Stimulated activated CD8-positive, alpha-beta memory T cell treated with anti-CD3 and anti-CD28 coated beads, Interleukin-15, amount 100 ng/mL, for 48 hours (primary cell): ENCODE results near the gene RARRES1.

ENCODE experiments used
- DNase-seq, 2 donors: peaks; one replicate each; pipeline ENCODE4 v3.0.0-alpha.2; 2020; ENCODE audit warnings: low read depth in 2 of 2

The RARRES1 gene

DNA sequence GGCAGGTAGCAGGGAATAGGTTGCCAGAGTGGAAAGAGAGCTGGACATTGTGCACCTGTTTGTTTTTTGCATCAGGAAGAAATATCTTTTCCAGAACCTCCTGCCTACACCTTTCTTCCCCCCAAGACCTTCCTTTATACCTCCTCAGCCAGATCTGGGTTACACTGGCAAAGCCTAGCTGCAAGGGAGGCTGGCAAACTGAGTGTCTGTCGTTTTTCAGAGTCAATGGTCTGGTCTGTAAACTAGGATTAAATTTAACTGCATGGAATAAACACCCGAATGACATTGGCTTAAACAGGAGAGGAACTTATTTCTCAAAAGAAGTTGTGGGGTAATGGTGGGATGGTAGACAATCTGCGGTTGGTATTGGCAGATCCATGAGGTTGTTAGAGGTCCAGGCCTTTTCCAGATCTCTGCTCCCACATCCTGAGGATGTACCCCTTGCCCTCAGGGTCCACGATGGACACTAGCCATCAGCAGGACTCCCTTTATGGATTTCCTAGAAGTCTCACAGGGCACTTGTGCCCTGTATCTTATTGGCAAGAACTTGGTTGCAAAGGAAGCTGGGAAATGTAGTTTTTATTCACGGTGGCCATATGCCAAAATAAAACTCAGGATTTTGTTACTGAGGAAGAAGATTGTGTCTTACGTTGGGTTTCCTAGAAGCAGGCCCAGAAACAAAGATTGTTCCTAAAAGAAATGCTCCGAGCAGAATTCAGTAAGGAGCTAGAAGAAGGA lies 3.2 kb upstream of the RARRES1 start:
- DNase-seq = no peak

GRCh38 chr3:158733656-158734055 lies 1.4 kb upstream of the RARRES1 start:
- no peak for DNase-seq

GRCh38 chr3:158732856-158733200 lies 571 bp upstream of the RARRES1 start:
- DNase-seq = no peak

DNA sequence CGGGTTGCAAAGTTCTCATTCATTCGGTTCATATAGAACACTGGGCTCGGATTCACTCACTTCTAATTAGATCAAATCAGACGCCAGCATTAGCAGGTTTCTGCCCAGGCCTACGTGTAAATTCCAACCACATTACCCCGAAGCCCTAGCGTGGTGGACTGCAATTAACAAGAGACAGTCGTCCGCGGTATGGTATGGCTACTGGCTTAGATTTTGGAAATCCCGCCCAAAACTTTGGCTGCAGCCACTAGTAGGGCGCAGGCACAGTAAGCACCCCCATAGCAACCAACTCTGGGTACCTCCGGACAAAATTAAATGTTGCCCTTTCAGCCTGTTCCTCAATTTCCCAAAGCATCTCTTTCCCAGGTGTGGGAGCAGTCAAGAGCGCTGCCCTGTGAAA lies 771 bp downstream of the RARRES1 start:
- no peak for DNase-seq

- no peak for DNase-seq
Measured at GRCh38 chr3:158728851-158729250, 3.4 kb downstream of the RARRES1 start.

DNA sequence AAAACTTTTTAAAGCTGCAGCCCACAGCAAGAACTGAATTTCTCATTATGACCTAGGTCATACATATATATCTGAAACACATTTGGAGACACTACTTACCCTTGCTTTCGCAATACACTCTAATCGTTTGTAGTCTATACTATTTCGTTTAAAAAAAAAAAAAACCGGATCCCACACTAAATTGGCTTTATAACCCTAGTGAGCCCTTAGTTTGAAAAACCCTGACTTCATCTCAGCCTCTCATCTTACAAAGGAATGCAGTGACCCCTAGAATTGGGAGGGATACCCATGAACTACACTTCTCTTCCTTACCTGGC lies 4.2 kb downstream of the RARRES1 start:
- no peak for DNase-seq

DNA sequence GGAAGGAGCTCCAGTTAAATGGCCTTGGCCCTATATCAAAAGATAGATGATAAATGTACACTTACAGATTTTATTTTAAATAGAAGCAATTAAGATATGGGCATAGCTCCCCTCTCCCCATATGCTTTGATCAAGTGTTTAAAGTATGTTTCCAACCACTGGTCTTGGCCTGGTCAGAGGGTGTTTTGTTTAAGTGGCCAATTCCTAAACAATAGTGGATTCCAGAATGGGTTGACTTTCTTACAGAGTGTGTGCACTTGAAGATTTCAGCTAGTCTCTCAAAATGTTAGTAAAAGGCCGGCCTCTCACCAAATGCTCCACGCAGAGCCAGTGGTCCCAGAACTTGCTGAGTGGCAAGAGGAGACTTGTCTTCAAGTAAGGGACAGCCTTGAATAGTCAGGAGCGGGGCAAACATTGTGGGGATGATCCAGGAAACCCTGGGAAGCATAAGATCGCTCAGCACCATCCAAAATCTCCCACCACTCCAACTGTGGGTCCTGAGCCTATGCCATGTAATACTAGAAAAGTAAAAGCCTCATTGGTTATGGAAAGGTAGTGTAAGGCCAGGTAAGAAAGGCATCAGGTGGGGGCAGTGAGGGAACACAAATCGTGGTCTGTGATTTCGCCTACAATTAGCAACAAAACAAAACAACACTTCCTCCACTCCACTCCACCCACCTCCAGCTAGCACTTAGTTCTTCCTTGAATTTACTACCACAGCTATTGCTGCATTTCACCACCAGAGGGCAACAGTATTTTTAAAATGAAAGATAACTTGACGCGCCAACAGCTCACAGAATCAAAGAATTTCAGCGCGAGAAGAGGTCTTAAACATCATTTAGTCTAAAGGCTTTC lies 4.8 kb downstream of the RARRES1 start:
- no peak for DNase-seq

GRCh38 chr3:158725348-158726011 lies 6.8 kb downstream of the RARRES1 start:
- DNase-seq = no peak

- DNase-seq = no peak
Measured at GRCh38 chr3:158723991-158724390, 8.3 kb downstream of the RARRES1 start.

GRCh38 chr3:158722108-158722507 lies 10.1 kb downstream of the RARRES1 start:
- DNase-seq = no peak

DNA sequence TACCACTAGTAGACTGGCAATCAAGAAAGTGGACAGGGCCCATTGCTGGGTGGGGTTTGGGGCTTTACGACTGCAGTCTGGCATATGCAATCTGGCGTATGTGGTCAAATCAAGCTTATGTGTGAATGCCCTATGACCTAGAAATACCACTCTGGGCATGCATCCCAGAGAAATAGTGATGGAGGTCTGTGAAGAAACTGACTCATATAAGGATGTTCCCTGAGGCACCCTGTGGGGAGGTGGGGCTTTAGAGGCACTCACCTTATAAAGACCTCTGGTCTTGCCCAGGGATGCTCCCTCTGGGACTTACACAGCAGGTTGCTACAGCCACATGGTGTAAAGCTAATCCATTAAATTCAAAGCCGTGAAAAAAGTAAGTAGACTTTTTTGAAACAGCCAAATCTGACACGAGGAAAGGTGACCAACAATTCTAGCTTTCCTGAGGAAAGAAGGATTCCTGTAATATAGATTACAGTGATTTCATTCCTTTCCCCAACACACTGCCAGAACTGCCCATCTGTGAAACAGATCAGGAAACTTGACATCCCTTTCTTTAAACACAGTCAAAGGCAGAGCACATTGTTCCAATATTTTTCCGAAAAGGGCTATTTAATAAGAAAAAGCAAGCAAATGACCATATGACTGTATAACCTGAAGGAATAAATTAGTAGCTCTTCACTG lies 13.6 kb downstream of the RARRES1 start:
- no peak for DNase-seq

DNA sequence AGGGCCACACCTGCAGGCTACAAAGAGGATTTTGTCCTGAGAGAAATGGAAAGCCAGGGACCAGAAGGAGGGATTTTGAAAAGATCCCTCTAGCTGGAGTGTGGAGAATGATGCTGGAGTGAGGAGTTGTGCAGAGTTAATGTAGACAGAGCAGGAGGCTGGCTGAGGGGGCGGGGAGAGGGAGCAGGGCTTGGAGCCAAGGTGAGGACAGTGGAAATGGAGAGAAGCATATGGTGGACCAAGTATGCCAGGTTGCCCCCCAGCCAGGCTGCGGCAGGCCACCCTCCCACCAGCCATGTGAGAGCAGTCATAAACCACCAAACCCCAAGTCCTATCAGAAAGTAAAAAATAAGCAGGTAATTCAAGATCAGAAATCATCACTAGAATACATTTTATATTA lies 14.7 kb downstream of the RARRES1 start:
- DNase-seq = no peak

GRCh38 chr3:158713094-158713499 lies 19.2 kb downstream of the RARRES1 start:
- no peak for DNase-seq

- DNase-seq = no peak
Measured at GRCh38 chr3:158712443-158712842, 19.8 kb downstream of the RARRES1 start.

DNA sequence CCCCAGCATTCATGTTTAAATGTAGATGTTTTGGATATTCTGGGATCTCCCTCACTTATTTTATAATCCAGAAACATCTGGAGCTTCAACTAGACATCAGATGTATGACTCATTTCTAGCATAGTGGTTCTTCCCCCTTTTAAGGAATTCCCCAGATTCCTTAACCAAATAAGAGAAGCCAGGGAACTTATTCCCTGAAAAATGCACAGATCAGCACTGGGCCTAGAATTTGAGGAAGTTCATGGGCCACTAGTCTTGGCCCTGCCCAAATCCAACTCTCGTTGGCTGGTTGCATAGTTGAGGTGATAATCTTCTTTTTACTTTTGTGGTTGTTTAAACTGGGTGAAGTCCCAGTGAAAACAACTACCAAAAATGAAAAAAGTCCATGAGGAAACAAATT lies 20.4 kb downstream of the RARRES1 start:
- DNase-seq = no peak

- DNase-seq = no peak
Measured at GRCh38 chr3:158710601-158711000, 21.7 kb downstream of the RARRES1 start.

DNA sequence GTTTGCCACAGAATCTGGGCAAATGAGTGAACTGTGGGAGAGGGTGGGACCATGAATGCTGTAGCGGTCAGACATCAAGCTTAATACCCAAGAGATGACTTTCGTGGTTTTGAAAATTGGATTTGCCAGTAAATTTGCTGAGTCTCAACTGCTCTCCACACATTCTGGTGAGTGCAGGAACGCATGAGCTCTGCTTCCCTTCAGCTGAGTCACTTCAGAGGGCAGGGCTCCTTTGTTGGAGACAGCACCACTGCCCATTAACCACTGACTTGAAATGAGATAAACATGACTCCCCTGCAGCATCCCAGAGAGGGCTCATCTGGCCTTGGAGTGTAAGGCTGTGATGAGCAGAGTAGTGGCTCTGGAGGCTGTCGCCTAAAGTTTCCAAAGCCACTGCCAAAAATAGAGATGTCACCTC lies 22.6 kb downstream of the RARRES1 start:
- DNase-seq = no peak

DNA sequence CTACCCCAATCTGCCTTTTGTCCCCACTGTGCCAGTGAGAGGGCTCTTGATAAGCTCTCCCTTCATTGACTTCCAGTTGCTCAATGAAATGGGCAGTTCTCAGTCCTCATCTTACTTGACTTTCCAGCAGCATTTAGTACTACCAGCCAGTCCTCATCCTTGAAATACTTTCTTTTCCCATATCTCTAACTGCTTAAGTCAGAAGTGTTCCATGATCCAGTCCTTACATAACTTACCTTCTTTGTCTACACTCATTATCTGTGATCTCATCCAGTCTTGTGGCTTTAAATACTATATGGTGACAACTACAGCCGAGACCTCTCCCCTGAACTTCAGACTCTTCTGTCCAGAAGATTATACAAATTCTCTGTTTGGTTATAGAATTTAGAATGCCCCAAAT lies 28.7 kb downstream of the RARRES1 start:
- no peak for DNase-seq

GRCh38 chr3:158702815-158703481 lies 29.3 kb downstream of the RARRES1 start:
- no peak for DNase-seq

DNA sequence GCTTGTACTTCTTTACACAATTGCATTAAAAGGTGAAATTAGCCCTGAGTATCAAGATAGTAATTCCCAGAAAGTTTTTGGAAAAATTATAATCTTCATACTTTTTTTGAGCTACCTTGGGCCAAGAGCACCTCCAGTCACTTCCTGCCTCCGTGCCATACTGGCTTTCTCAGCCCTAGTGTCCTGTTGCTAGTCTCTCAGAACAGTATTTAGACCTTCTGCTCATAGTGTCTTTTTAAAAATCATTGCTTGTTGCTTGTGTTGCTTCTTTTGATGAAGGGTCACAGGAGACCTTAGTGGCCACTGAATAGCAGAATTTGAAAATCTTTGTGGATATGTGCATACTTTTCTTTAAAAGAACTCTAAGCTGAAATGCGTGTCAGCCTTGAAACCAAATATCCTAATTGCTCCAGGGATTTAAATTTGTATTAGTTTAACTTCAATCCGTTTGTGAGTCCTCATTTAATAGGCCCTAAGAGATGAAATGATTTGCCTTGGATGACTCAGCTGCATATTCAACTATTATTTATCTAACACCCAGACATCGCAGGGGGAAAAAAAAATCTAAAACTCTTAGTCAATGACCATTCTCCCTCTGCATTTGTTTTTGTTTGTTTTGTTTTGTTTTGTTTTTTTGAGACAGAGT lies 30.7 kb downstream of the RARRES1 start:
- no peak for DNase-seq

DNA sequence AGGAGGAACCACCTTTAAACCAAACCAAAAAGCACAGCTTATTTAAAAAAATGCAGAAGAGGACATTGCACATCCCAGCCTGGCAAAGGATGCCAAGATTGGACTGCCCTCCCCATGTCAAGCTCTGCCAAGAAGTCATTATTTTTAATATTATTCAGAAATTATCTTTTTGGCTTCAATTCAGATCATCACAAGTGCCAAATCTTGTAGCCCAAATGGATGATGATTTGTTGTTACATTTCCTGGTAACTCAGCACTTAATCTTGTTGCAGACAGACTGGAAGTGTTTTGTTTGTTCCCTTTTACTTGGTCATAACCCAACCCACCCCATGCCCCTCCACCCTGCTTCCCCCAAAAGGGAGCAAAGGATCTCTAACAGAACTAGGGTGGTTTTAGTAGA lies 31.7 kb downstream of the RARRES1 start:
- DNase-seq = no peak
